Renal pelvis (tissue), 4 donors: ENCODE data around the gene OOEP. TPM values are rescaled to one million over a fixed set of nuclear protein-coding genes. Genes with fewer than 3 reads are reported as not detected.

Experiments used
- DNase-seq: peaks from one replicate; pipeline ENCODE4 v3.0.0-alpha.2; 2013
- polyA plus RNA-seq, 3 donors: library from polyadenylated mRNA; unstranded; fragments of 120-200 nt; gene quantifications; one replicate each; pipeline ENCODE4 v1.2.1, GENCODE V29; 2013; ENCODE audit not compliant: insufficient read length in 3 of 3

OOEP gene
- polyA plus RNA-seq, 3 donors, result 0.16 to 0.79 TPM; not detected in 1

DNA sequence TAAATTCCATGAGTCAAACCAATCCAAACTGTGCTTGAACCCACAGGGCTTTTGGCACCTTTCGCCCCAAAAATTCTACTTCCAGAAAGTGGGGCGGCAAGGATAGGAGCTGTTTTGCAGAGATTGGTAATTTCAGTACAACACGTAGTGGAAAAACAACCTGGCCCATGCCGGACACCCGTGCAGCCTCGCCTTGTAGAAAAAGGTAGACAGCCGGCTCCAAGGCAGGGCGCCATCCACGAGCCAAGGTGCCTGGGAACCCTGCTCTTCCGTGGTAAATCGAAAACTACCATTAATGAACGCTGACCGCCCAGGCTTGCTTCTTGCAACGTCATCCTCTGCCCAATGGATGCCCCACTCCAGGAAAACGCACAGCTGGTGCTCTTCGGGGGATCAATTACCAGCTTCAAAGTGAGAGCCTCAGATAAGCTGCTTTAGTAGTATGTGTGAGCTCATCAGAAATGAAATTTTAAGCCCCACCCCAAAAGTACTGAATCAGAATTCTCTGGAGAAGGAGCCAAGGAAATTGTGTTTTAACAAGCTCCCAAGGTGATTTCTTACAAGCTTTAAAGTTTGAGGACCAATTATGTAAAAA lies 1.8 kb downstream of the OOEP start:
- DNase-seq, result no peak

DNA sequence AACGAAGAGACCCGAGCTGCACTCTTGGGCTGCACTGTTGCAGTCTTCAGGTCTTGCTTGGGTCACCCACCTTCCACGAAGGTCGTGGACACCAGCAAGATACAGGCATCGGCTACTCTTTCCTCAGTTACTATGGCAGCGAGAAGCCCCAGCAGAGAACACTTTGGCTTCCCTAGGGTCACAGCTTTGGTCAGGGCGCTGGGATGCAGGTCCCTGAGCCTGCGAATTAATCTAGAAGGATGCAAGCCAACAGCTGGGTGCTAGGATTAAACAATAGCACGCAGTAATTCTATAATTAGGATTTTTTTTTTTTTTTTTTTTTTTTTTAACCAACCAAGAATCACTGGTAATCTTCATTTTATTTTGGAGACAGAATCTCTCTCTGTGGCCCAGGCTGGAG lies 5.1 kb downstream of the OOEP start:
- no peak for DNase-seq

DNA sequence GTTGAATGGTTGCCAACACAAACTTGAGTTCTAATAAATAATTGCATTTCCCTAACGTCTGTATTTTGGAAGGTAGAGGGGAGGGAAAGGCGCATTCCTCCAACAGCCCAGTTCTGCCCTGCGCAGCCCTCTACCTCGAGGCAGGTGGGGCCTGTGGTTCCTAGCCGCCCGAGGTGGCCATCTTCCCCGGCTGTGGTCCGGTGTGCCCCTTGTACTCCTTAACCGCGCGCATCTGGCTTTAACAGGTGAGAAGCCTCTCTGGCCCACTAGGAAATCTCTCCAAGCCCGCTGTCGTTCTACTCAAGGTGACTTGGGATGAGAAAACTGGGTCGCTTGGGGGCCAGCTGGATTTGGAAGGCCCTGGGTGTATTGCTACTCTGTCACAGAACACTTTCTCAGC lies 5.6 kb downstream of the OOEP start:
- no peak for DNase-seq

DNA sequence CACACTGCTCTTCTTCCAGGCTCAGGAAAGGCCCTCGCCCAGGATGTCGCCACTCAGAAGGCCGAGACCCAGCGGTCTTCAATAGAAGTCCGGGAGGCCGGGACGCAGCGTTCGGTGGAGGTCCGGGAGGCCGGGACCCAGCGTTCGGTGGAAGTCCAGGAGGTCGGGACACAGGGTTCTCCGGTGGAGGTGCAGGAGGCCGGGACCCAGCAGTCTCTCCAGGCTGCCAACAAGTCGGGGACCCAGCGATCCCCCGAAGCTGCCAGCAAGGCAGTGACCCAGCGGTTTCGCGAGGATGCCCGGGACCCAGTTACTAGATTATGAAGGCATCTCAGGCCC lies 6.2 kb downstream of the OOEP start:
- no peak for DNase-seq

DNA sequence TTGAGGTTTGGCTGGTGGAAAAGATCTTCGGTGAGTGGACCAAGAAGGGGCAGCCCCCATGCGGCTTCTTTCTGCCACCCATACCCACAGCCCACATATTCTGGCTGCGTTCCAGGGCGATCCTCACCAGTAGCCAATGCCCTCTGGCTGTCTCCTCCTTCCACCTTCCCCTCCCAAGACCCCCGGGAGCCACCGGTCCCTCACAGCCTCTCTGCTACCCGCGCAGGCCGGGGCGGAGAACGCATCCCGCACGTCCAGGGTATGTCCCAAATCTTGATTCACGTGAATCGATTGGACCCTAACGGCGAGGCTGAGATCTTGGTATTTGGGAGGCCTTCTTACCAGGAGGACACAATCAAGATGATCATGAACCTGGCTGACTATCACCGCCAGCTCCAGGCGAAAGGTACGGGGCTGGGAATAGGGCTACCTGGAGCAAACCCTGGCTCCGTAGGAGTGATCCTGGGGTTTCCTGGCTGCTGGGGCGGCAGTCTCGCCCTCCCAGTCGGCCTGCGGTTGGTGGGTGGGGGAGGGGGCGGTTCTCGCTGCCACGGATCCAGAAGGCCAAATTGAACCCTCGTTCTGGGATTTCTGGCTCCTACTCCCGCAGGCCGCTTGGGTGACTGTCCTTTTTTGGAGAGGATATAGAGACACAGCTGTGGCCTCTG lies 6.7 kb downstream of the OOEP start:
- no peak for DNase-seq

DNA sequence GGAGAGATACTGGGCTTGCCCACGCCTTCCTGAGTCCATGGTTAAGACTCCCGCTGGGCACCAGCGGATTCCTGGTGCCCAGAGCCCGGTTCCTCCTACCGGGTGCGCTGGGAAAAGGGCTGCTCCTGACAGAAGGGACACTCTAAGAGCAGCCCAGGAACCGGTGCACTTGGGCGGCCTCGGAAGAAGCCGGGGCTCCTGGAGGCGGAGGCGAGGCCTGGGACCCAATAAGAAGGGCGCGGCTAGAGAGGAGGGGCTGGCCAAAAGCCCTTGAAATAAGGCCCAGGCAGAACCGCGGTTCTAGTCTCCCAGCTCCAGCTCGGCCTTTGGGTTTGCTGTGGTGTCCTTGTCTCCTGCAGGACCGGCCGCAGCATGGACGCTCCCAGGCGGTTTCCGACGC lies 7.3 kb downstream of the OOEP start, which contains the start of gene KHDC3L:
TSS of gene KHDC3L (plus strand) at position 301 of the 400 bp plus-strand sequence. CDS start at position 373, 72 bp downstream.
- DNase-seq, result no peak

DNA sequence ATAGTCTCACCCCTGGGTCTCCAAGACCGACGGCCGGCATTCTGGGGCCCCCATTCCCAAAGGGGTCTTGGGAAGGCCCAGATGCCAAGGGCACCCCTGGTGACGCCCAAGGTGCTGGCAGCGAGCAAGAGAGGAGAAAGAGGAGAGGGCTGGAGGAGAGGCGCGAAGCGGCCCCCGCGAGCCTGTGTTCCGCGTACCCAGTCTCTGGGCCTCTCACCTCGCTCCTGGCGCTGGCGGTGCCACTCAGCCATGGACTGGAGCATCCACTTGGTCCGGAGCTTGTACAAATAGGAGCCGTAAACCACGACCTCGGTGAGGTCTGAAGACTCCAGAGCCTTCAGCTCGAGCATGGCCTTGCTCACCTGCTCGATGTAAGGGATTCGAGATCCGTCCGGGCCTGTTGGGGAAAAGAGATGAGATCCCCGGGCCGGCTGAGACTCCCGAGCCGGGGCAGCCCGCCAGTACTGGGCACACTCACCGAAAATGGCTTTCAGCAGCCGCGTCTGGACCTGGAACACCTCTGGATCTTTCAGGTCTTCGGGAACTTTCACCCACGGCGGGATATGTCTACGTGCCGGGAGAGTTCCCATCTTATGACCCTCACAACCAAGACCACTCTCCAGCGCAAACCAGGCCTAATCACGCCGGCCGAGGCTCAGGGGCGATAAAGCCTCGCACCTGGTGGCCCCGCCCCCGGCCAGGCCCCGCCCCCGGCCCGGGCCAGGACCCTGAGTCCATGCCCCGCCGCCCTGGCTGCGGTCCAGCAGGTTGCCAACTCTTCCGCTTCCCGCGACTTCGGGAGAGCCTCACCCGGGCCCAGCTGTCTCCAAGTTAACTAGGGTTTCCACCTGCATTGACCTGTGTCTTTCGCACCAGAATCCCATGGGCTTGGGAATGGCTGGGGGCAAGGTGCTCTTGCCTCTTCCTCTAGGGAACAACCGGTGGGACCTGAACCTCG lies 15.8 kb downstream of the OOEP start, which contains the start of gene DPPA5:
TSS of gene DPPA5 (minus strand) at position 641 of the 958 bp plus-strand sequence. CDS start at position 590, 51 bp downstream.
- no peak for DNase-seq

DNA sequence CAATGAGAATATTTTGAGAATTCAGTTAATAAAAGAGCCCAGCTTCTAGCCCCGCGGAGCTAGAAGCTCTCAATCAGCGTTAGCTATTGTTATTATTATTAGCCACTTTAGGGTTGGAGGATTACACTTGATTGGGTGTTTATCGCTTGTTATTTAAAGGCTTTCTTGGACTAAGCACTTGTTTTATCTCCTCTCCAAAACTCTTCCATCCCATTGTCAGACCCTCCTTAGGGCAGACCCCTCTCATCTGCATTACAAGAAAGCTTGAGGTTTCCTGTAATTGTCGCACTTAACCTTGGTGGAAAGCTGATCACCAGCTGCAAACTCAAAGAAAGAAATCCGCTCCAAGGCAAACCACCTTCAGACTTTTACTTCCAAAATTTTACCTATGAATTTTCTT lies 20.4 kb downstream of the OOEP start:
- no peak for DNase-seq

DNA sequence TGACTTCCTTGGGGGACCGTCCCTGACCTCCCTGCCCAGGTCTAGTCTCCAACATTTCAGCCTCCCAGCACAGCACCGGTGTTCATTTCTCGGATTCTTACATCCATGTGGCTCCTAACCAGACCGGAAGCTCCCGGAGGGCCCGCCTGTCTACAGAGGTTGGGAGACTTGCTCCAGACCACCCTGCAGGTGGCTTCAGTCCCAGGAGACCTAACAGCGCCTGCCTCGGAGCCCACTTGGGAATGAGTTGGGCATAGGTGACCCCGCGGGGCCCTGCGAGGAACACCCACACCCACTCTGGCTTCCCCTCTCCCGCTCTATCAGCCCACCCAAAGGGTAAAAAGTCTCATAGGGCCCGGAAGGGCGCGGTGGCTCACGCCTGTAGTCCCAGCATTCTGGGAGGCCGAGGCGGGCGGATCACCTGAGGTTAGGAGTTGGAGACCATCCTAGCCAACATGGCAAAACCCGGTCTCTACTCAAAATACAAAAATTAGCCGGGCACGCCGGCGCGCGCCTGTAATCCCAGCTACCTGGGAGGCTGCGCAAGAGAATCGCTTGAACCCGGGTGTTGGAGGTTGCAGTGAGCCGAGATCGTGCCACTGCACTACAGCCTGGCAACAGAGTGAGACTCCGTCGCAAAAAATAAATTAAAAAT lies 21.0 kb downstream of the OOEP start:
- no peak for DNase-seq

DNA sequence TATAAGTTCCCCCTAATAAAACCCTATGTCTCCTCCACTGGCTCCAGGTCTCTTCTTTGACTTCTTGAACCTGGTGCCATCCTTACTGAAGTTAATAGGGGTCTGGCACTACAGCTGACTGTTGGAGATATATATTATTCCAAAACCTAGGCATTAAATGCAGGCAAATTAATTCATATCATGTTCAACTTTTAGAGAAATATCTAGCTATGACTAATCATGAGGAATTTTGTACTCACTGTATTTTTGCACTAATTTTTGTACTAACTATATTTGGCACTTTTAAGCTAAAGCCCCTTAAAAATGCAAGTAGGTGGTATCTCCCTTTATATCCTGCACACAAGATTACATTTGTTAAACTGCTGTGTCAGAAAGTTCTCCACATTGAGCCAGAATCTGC lies 26.5 kb downstream of the OOEP start:
- no peak for DNase-seq

DNA sequence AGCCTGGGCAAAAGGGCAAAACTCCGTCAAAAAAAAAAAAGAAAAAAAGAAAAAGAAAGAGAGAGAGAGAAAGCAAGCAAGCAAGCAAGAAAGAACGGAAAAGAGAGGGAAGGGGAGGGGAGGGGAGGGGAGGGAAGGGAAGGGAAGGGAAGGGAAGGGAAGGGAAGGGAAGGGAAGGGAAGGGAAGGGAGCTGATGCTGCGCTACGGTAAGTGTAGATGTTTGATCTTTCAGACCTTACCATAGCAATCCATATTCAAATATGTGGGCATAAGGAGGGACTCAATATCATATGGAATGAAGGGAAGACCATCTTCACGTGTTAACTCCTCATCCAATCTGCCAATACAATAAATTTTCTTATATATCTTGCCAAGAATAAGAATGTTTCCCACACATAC lies 27.5 kb downstream of the OOEP start:
- DNase-seq, result no peak

DNA sequence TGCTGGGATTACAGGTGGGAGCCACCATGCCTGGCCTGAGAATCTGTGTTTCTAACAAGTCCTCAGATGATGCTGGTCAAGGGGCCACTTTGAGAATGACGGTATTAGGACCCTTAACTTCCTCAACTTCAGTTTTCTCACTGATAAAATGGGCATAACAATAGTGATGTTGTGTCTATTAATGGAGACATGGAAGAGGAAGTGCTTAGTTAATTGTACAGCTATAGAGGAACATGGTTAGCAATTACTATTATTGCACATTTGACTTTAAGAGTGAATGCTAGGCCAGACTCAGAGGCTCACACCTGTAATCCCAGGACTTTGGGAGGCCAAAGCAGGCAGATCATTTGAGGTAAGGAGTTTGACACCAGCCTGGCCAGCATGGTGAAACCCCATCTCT lies 28.4 kb downstream of the OOEP start:
- no peak for DNase-seq

DNA sequence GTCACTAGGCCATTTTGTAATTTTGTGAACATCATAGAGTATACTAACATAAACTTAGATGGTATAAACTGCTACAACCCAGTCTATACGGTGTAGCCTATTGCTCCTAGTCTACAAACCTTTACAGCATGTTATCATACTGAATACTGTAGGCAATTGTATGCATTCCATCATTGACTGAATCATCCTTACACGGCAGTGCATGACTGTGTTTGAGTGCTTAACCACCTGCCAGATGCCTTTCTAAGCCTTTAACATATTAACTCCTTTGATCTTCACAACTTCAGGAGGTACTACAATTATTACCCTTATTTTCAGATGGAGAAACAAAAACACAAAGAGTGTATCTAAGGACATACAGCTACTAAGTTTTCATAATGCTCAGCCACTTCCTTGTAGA lies 29.6 kb downstream of the OOEP start:
- DNase-seq, result no peak

DNA sequence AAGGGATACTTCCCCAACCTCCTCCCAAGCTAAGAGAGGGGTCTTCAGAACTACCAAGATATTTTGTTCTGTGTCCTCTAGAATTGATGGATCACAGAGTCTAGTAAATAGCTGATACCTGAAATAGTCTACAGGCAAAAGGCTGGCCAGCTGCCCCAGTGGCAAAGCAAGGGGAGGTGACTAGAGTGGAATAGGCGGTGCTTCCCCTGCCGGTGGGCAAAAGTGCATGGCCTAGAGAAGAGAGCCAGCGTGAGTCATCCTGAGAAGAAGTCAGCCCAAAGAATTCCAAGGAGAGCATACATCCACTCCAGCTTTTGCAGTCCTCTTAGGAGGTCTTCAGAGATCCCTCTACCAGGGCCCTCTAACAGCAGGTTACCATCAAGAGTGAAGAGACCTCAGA lies 30.4 kb downstream of the OOEP start:
- no peak for DNase-seq

DNA sequence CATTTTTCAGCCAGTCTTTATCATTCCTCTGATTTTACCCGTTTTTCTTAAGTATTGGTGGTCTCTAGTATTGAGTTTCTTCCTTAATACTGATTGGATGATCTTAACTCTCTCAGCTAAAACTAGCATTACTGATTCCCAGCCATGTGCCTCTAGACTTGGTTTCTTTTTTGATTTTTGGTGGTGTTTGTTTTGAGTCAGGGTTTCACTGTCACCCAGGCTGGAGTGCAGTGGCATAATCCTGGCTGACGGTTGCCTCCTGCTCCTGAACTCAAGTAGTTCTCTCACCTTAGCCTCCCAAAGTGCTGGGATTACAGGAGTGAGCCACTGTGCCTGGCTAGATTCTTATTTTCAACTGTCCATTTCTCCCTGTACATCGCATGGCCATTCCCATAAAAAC lies 40.5 kb downstream of the OOEP start:
- DNase-seq, result no peak

DNA sequence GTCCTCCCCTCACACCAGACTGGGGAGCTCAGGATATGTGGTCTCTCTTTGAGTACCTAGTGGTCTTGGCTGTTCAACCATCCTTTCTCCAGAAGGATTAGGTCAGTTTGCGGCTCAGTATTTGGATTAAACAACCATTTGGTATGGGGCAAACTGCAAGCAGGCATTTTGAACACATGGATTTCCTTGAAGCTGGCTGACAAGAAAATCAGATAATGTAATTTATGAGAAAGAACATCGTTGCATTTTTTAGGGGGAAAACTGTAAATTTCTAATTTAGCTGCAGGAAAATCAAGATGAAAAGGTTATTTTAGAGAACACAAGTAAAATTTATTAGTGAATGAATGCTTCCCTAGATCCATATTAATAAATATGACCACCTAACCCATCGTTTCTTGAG lies 40.9 kb downstream of the OOEP start:
- no peak for DNase-seq

DNA sequence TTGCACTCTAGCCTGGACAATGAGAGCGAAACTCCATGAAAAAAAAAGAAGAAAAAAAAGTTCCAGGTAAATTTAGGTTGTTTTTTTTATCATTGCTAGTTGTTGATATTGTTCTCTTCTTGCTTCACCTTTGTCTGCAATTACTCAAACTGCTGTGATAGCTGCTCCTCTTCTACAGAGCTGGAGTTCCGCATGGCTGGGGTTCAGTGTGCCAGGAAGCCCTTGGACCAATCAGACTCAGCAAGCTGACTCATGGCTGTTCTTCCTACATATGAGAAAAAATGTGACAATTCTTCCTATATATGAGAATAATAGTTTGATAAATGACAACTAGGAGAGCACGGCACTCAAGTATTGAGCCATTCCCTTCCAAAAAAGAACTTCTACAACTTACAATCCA lies 44.0 kb downstream of the OOEP start:
- DNase-seq, result no peak

DNA sequence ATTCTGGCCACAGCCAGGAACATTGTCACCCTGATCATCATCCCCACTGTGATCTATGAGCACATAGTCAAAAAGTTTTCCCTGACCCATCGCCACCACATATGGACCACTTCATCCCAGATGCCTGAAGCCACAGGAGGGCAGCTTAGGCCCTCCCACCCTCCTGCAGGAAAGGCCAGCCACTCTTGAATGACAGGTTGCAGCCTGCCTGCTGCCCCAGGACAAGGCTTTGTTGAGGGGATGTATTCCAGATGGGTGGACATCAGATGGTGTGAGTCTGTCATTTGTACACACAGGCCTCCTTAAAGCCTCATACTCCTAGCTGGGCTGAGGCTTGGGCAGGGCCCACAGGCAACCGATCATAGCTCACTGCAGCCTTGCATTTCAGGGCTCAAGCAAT lies 46.4 kb downstream of the OOEP start:
- no peak for DNase-seq
